Peyer's patch (tissue), 4 donors: ENCODE results near the gene CETN2. TPM values are rescaled to one million over a fixed set of nuclear protein-coding genes. Genes with fewer than 3 reads are reported as not detected.

Experiments
- DNase-seq, 3 donors: peaks; one replicate each; pipeline ENCODE4 v3.0.0-alpha.2; 2017 to 2019
- H3K27ac ChIP-seq, 4 donors: fragments of 200-600 bp; sonication (generic); one replicate each; pipeline ENCODE4 v1.5.1; 2016 to 2019
- H3K27me3 ChIP-seq, 2 donors: fragments of 200-600 bp; sonication (generic); one replicate each; pipeline ENCODE4 v1.5.1; 2019
- H3K36me3 ChIP-seq, 3 donors: fragments of 200-600 bp; sonication (generic); one replicate each; pipeline ENCODE4 v1.5.1; 2016 to 2019
- H3K4me1 ChIP-seq, 4 donors: fragments of 200-600 bp; sonication (generic); one replicate each; pipeline ENCODE4 v1.5.1; 2016 to 2019
- H3K4me3 ChIP-seq, 4 donors: fragments of 200-600 bp; sonication (generic); 1 replicate in 3 of 4; 2 replicates in 1 of 4; pipeline ENCODE4 v1.5.1; 2016 to 2019; ENCODE audit warnings: mild to moderate bottlenecking in 1 of 4
- H3K9me3 ChIP-seq, 4 donors: fragments of 200-600 bp; sonication (generic); one replicate each; pipeline ENCODE4 v1.5.1; 2016 to 2019; ENCODE audit warnings: mild to moderate bottlenecking in 1 of 4
- CTCF ChIP-seq, 6 experiments: fragments of 450-650 bp in 4 of 6; fragments of 200-600 bp in 2 of 6; sonication (generic) in 1 of 6; IDR thresholded peaks; one replicate each; pipeline ENCODE4 v1.5.1; 2017 to 2019; ENCODE audit warnings: antibody characterized with exemption in 6 of 6, mild to moderate bottlenecking in 3 of 6, moderate library complexity in 1 of 6
- POLR2A ChIP-seq, 2 donors: fragments of 450-650 bp; IDR thresholded peaks; one replicate each; pipeline ENCODE4 v1.5.1; 2017; ENCODE audit warnings: antibody characterized with exemption in 2 of 2, mild to moderate bottlenecking in 2 of 2, moderate library complexity in 2 of 2
- total RNA-seq, 4 donors: library from RNA; depleted of rRNA; stranded (reverse); fragments of >200 nt; gene quantifications; one replicate each; pipeline ENCODE4 v1.1.0, GENCODE V29; 2016

Gene CETN2
- total RNA-seq, 4 donors from 2014 or later, result 5.7 to 23.1 (median 9.5) TPM

GRCh38 chrX:152821145-152821765 is 9.3 kb downstream of the CETN2 start:
- DNase-seq, result peak in 2 of 3 donors; percentile 47 to 64
- no peaks in the 10 kb centered on the region for H3K36me3 ChIP-seq
- H3K27ac ChIP-seq, result no peak overlapping the region
- H3K9me3 ChIP-seq, result no peaks in the 10 kb centered on the region
- H3K27me3 ChIP-seq, result no peaks in the 10 kb centered on the region
- TF ChIP-seq POLR2A (IDR thresholded peaks at IDR 0.05) (no peak), CTCF (IDR thresholded peaks at IDR 0.05) (peak in 4 of 6 experiments; percentile 38 to 67 (median 62))
- H3K4me3 ChIP-seq, result no peak overlapping the region
- no peaks in the 10 kb centered on the region for H3K4me1 ChIP-seq

DNA sequence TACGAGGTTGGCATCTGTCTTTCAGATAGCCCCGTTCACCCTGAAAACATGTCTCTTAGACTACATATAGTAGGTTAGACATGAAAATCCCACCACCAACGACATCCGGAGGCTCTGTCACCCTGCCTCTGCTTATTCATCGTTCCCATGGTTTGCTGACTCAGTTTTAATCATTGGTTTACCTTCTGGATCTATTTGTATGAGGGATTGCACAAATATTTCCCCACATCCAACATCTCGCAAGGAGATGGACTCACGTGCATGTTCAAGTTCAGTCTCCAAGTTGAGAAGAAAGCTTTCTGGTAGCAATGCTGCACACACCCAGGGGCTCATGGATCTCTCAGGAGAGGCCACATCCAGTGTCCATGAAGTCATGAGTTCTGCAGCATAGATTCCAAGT is 10.8 kb downstream of the CETN2 start:
- no peak for TF ChIP-seq POLR2A (IDR thresholded peaks at IDR 0.05)
- H3K9me3 ChIP-seq, result no peaks in the 10 kb centered on the region
- no peak overlapping the region for H3K27ac ChIP-seq
- H3K4me3 ChIP-seq, result no peak overlapping the region
- H3K27me3 ChIP-seq, result no peaks in the 10 kb centered on the region
- no peak for DNase-seq
- no peaks in the 10 kb centered on the region for H3K4me1 ChIP-seq
- H3K36me3 ChIP-seq, result no peaks in the 10 kb centered on the region

- H3K27ac ChIP-seq, result no peak overlapping the region
- no peak for DNase-seq
- H3K4me1 ChIP-seq, result no peaks in the 10 kb centered on the region
- H3K4me3 ChIP-seq, result no peak overlapping the region
- TF ChIP-seq CTCF (IDR thresholded peaks at IDR 0.05) (no peak), POLR2A (IDR thresholded peaks at IDR 0.05) (no peak)
- no peaks in the 10 kb centered on the region for H3K36me3 ChIP-seq
- no peaks in the 10 kb centered on the region for H3K9me3 ChIP-seq
- H3K27me3 ChIP-seq, result no peaks in the 10 kb centered on the region
Measured at GRCh38 chrX:152819266-152819665, 11.3 kb downstream of the CETN2 start.

DNA sequence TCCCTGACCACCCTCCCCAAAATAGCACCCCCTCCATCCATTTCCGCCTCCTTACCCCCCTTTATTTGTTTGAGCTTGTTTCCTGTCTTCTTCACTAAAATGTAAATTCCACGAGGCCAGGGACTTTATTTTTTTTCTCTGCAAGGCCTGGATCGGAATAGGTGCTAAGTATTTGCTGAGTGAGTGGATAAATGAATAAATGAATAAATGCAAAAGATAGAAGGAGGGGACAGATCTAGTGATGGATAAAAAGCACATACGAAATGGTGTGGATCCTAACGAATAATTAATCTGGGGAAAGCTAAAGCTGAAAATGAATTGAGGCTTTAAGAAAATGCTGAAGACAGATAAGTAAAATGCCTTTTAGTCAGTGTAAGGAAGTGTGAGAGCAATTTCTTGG is 12.2 kb downstream of the CETN2 start:
- Histone ChIP-seq H3K36me3 (no peaks in the 10 kb centered on the region), H3K27ac (no peak overlapping the region), H3K4me3 (no peak overlapping the region), H3K4me1 (no peaks in the 10 kb centered on the region), H3K27me3 (no peaks in the 10 kb centered on the region), H3K9me3 (no peaks in the 10 kb centered on the region)
- no peak for TF ChIP-seq CTCF (IDR thresholded peaks at IDR 0.05)
- TF ChIP-seq POLR2A (IDR thresholded peaks at IDR 0.05), result no peak
- DNase-seq, result no peak

- no peaks in the 10 kb centered on the region for H3K9me3 ChIP-seq
- peak in 1 of 3 donors; percentile 73 for DNase-seq
- no peaks in the 10 kb centered on the region for H3K4me1 ChIP-seq
- TF ChIP-seq CTCF (IDR thresholded peaks at IDR 0.05) (peak in 4 of 6 experiments; percentile 25 to 57 (median 52)), POLR2A (IDR thresholded peaks at IDR 0.05) (no peak)
- H3K27me3 ChIP-seq, result no peaks in the 10 kb centered on the region
- peak overlapping the region in 2 of 4 donors; percentile 56 to 62 for H3K27ac ChIP-seq
- no peak overlapping the region for H3K4me3 ChIP-seq
- H3K36me3 ChIP-seq, result no peaks in the 10 kb centered on the region
Measured at GRCh38 chrX:152817078-152817764, 13.3 kb downstream of the CETN2 start.

DNA sequence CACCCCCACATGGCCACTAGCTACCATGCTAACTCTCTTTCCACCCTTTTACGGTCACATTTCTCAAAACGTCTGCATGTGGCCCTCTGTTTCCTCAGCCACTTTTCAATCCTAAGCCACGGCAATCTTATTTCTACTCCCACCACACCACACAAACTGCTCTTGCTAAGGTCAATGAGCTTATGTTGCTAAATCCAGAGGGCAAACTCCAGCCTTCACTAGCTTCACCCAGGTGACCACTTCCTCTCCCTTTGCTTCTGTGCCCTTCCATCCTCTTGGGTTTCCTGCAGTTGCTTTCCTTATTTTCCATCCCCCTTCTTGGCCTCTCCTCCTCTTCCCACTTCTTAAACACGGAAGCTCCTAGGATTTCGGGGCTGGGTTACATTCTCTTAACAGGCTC is 16.5 kb downstream of the CETN2 start:
- Histone ChIP-seq H3K4me3 (no peak overlapping the region), H3K4me1 (no peaks in the 10 kb centered on the region), H3K9me3 (no peaks in the 10 kb centered on the region), H3K27ac (peak overlapping the region in 2 of 4 donors; percentile 59 to 63), H3K36me3 (no peaks in the 10 kb centered on the region), H3K27me3 (no peaks in the 10 kb centered on the region)
- TF ChIP-seq CTCF (IDR thresholded peaks at IDR 0.05), result no peak
- DNase-seq, result no peak
